Fibroblast of upper back skin (primary cell): ENCODE measurements around the gene APLF.
A peak's percentile ranks its signal among the peaks of the same experiment; 100 is the strongest.
"Not testable (repeated sequence)": the region's sequence is repeated elsewhere in the genome, so short reads cannot be mapped to it uniquely, and the experiment has no call there.

Experiments
- DNase-seq: peaks from one replicate; pipeline ENCODE4 v3.0.0-alpha.2; 2013

The APLF gene

DNA sequence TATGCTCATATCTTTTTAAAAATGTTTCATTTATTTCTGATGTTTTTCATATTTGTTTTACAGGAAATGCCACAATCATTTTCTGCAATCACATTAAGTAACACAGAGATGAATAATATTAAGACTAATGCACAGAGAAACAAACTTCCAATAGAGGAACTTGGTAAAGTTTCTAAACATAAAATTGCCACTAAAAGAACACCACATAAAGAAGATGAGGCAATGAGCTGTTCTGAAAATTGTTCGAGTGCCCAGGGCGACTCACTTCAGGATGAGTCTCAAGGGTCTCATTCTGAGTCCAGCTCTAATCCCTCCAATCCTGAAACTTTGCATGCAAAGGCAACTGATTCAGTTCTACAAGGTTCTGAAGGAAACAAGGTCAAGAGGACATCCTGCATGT, 70.4 kb downstream of the APLF start:
- peak; percentile 60 for DNase-seq

DNA sequence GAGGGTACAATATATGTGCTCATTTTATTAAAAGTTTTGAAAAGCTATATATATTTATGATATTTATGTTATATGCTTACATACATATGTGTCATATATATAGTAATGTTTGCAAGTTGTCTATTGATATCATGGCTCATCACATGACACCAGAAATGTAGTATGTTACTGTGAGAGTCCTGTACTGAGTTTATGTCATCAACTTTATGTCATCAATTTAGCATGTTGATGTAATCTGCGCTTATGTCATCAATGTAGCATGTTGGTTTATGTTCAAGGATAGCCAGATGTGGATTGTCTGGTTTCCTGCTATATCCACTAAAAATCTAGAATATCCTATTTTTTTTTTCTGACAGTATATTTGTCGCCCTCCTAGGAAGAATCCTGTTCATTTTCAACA, 77.4 kb downstream of the APLF start:
- DNase-seq, result no peak

DNA sequence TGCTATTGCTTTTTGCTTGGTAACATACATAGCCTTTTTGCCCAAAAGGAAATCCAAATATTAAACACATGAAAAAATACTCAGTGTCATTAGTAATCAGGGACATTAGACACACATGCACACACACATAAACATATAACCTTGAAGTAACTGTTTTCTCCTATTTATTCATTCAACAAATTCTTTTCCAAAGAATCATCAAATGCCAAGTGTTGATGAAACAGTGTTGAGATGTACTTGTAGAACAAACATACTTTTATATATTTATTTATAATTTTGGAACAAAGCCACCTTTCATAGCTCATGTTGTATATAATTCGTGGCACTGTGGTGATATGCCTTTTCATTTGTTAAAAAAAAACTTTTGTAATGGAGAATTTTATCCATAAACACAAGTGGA, 81.0 kb downstream of the APLF start:
- peak; percentile 3 for DNase-seq

DNA sequence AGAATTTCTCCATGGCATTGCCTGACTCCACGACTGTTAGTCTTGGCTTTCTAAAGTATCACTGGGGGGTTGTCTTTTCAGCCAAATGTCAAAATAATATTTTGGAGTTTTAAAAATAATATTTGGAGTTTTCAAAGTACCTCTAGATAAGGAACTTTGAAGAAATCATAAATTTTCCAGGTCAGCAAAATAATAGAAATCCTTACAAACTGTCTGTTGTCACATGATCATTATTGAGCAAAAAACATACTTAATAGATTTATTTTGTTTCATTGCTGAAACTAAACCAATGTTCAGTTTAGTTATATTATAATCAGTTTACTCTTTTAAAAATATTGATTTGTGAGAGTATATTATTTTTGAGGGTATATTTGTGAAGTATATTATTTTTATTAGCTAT, 85.7 kb downstream of the APLF start:
- no peak for DNase-seq

DNA sequence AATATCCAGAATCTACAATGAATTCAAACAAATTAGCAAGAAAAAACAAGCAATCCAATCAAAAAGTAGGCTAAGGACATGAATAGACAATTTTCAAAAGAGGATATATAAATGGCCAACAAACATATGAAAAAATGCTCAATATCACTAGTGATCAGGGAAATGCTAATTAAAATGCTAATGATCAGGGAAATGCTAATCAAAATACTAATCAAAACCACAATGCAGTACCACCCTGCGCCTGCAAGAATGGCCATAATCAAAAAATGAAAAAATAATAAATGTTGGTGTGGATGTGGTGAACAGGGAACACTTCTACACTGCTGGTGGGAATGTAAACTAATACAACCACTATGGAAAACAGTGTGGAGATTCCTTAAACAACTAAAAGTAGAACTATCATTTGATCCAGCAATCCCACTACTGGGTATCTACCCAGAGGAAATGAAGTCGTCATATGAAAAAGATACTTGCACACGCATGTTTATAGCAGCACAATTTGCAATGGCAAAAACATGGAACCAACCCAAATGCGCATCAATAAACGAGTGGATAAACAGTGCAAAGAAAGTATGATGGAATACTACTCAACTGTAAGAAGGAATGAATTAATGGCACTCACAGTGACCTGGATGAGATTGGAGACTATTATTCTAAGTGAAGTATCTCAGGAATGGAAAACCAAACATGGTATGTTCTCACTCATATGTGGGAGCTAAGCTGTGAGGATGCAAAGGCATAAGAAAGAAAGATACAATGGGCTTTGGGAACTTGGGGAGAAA, 88.2 kb downstream of the APLF start:
- not testable (repeated sequence) for DNase-seq

DNA sequence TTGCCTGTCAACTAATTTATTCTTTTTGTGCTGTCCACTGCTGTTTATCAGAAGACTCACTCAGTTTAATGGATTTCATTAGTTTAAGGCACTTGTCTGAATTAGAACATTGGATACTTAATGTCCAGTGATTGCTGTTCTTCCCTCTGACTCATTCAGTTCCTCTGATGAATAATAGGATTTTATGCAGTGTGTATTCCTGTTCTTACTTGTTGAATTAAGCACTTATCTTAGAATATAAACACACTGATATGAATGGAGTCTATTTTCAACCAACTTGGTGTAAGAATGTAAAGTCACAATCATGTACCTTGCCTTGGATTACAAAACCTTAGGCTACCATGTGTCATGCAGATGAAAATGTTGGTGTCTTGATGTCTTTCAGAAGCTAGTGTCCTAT, 89.0 kb downstream of the APLF start:
- no peak for DNase-seq

DNA sequence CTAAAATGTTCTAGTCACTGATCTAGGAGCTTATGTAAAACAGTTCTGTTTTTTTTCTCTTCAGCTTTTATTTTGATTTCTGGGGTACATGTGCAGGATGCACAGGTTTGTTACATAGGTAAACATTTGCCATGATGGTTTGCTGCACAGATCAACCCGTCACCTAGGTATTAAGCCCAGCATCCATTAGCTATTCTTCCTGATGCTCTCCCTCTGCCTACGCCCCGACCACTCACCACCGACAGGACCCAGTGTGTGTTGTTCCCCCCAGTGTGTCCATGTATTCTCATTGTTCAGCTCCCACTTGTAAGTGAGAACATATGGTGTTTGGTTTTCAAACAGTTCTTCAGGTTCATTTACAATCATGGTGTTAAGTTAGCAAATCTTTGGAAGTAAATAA, 91.2 kb downstream of the APLF start:
- DNase-seq, result no peak

DNA sequence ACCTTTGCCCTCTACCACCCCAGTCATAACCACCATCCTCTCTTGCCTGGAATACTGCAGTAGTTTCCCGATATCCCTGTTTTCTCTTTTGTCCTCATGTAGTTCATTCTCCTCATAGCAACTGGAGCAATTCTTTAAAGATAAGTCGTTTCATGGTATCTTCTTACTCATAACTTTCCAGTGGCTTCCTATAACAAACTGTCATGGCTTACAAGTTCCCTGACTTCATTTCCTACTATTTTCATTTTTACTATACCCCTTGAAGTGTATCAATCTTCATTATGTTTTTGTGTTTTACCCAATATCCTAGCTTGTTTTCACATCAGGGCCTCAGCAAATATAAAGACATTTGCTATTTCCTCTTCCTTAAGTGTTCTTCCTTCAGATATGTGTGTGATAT, 92.3 kb downstream of the APLF start:
- no peak for DNase-seq

DNA sequence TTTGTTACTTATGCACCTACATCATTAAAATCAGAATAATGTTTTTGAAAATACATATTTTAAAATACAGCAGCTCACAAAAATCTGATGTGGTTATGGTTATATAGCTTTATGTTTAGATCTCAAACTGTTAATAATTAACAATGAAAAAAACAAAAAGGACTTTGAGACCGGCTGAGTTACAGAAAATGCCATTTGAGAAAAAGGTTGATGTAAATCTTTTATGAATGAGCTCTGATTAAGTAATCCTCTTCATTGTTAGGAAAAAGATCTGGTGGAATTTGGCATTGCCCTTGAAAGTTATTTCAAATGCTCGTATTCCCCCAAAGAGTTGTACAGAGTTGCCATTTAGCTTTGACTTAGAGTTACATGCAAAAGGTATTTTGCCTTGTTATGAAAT, 93.2 kb downstream of the APLF start:
- DNase-seq, result no peak

DNA sequence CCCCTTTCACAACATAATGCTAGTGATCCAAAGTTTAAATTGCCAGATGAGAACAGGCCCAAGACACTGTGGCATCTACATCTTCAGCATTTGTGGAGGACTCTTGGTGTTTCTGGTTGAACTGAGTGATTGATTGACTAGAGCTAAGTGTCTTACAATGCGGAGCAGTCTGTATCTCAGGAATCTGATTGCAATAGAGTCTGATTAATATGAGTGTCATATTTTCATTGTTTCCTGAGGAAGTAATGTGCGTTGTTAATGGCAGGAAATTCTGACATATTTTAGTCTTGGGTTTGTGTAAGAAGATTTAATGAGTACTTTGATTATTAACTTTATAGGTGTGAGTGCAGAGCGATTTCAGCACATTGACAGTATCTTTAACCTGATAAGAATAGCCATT, 94.0 kb downstream of the APLF start:
- DNase-seq, result no peak

DNA sequence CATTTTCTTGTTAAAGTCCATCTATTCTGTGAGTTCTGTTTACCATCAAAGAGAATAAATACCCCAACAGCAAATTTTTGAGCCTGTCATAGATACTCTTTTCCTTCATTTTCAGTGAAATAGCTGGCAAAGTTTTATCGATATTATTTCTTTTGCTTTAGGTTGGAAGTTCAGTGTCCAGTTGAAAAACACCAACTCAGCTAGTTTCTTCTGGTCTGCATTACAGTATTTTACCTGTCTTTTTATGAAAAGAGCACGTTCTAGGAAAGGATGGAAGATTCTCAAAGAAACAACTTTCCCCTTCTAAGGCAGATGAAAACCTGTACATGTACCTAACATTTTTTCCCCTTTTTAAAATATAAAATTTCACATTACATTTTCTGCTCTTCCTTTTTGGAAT, 95.5 kb downstream of the APLF start:
- no peak for DNase-seq

DNA sequence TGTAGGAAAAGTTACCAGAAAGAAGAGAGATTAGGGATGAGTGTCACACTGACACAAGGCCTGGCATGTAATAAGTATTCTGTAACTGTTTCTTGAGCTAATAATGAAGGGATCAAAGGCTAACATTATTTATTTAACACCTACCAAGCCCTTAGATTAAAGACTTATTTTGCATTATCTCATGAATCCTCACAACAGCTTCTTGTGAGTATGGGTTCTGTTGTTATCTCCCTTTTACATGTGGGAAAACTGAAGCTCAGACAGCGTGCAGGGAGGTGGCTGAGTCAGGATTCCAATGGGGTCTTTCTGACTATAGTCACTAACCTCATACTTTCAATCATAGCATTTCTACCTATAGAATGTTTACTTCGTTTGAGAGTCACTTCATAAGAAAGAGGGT, 97.0 kb downstream of the APLF start:
- DNase-seq, result no peak

DNA sequence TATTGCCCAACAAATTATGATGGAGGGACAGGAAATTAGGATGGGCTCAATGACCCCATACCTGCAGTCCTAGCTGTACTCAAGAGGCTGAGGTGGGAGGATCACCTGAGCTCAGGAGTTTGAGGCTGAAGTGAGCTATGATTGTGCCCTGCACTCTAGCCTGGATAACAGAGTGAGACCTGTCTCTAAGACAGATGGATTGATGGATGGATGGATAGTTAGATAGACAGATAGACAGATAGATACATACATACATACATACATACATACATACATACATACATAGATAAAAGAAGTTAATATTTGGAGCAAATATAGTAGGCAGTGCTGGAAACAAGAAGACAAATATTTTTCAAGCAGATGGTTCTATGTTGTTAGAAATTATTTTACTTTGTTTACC, 97.9 kb downstream of the APLF start:
- no peak for DNase-seq

DNA sequence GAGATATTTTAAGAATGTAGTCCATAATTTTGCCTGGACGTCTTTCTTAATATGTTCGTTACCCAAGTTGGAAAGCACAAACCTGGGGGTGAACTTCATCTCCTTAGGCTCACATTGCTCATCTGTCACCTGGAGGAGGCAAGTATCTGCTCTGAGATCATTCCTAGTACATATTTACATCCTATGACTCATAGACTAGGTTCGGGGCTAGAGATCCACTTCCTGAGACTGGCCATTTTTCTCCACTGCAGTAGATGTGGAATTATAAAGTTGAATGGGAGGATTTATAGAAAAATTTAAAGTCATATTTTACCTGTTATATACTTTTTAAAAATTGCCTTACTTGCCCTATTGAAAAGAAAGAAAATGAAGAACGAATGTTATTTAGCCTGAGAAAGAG, 98.5 kb downstream of the APLF start:
- DNase-seq, result peak; percentile 39

DNA sequence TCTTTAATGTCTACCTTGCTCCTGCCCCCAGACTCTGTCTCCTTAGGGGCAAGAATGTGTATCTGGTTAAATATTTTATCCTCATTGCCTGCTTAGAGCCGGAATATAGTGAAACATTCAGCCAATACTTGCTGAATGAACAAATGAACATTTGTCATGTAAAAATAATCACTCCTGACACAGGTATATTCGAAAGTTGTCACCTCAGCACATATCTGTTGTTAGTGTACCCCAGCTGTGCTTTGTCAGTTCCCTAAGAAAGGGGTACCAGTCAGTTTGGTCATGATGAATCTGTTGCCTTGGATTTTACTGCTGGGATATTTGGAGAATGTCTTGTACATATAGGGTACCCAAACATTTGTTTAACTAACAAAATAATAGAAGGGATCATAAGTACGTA, 99.0 kb downstream of the APLF start:
- DNase-seq, result no peak

DNA sequence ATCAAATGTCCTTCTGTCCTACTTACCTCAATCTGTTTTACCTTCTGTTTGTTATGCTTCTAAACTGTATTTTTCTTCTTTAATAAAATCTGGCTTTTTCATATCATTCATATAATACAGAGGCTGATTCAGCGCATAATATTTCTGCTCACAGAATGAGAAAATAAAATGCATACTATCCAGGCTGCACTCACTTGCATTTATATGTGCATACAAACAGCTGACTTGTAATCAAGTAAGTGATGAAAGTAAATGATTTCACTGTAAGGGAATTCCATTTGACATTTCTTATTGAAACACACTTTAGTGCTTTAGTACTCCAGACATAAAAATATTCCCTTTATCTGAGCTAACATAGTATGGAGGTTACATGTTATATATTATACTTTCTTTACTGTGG, 100.7 kb downstream of the APLF start:
- DNase-seq, result no peak

DNA sequence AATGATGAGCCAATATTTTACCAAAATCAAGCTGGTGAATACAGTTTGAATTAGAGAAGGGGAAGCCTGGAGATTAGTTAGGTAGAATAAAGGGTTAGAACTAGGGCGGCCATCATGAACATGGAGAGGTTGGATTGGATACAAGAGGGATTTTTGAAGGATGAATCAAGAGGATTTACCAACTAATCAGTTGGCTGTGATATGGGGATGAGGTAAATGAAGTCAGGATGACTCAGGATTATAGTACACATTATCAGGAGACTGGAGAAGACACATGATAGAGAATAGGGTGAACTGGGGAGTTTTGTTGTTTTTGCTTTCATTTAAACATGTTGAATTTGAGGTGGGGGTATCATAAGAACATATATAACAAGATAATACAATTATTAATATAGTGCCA, 102.2 kb downstream of the APLF start:
- peak; percentile 19 for DNase-seq

DNA sequence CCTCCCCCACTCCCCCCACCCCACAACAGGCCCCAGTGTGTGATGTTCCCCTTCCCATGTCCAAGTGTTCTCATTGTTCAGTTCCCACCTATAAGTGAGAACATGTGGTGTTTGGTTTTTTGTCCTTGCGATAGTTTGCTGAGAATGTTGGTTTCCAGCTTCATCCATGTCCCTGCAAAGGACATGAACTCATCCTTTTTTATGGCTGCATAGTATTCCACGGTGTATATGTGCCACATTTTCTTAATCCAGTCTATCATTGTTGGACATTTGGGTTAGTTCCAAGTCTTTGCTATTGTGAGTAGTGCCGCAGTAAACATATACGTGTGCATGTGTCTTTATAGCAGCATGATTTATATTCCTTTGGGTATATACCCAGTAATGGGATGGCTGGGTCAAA, 103.0 kb downstream of the APLF start:
- DNase-seq, result not testable (repeated sequence)

DNA sequence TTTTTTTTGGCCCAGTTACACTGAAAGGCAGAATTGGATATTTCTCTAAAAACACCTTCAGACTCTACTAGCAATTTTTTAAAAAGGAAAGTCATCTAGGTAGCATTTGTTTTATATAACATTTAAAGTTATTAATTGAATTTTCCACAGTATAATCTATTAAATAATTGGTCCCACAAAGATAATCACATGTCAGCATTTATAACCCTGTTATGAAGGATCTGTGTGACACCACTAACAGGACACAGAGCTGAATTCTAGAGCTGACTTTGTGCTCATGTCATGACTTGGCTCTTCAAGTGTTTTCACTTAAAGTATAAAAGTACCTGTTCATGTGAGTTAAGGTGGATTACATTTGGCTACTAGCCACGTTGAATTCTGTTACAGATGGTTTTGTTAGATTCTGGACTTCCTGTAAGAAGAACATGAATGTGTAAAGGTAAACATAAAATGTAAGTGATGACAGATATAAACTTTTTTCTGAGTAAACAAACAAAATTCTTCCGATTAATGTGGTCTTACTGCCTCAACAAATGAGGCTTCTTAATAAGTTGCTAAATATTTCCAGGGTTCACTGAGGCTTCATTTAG, 106.9 kb downstream of the APLF start:
- no peak for DNase-seq

DNA sequence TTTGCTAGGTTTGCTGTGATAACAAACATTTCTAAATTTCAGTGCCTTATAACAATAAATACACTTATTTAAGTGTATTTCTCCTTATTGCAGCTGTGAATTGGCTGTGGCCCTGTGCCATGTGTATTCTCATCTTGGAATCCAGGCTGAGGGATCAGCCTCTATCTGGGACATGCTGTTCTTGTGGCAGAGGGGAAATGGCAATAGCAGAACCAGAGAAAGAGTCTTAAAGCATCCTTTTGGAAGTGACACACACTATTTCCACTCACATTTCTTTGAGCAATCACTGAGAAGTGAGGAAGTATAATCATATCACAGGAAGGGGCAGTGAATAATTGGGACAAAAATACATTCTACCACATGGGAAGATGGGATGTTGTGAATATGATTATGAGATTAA, 109.8 kb downstream of the APLF start:
- no peak for DNase-seq

DNA sequence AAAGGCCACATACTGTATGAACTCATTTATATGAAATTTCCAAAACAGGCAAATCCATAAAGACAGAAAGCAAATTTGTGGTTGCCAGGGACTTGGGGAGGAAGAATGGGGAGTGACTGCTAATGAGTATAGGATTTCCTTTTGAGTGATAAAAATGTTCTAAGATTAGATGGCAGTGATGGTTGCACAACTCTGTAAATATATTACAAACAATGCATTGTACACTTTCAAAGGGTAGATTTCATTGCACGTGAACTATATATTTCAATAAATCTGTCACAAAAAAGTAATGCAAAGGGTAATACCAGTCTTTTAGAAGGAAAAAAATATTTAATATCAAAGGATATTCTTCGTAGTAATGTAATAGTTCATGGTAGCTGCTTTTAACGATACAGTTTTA, 112.3 kb downstream of the APLF start:
- no peak for DNase-seq

DNA sequence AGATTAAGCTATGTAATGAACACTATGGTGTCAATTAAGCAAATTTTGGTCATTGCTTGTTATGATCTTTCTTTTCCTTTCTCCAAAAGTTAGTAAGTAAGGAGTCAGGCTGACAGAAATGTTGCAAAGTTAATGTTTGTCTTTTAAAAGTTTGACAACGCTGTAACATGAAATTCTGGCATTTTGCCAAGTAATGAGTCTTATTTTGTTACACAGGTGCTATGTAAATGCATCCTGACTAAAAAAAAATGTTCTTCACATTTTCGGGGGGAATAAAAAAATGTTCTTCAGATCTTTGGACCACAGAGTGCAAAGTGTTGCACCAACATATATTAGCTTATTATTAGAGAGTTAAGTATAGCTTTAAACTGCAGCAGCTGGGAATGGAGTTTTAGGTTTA, 121.2 kb downstream of the APLF start:
- DNase-seq, result no peak

DNA sequence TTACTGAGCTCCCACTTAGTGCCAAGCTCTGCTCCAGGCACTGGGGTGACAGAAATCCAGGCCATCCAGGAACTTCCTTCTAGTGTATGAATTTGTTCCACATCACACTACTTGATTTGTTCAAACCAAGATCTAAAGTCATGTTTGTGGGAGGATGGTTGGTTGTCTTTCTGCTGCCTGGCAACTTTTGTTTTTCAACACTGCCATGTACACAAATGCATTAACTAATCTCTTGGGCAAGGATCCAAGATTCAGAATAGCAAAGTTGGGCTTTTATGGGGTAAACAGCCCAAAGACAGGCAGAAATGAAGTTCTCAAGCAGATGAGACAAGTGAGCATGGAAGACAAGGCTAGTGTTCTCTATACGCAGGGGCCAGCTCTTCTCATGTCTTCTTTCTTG, 122.6 kb downstream of the APLF start:
- no peak for DNase-seq

DNA sequence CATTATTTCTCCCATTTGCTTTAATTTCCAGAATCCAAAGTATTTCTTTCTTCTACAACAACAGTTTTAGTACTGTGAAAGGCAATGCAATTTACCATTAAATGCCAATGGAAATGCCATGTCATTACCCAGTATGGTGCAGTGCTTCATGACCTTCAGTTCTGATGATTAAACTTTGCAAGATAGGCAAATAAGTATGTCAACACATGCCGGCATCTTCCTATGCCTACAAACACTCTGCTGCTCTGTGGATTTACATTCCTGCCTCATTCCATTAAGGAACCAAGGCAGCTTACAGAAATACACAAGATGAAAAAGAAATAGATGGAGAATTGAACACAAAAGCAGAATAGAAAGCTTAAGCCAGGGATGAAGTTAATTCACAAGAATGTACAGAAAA, 123.3 kb downstream of the APLF start:
- no peak for DNase-seq

DNA sequence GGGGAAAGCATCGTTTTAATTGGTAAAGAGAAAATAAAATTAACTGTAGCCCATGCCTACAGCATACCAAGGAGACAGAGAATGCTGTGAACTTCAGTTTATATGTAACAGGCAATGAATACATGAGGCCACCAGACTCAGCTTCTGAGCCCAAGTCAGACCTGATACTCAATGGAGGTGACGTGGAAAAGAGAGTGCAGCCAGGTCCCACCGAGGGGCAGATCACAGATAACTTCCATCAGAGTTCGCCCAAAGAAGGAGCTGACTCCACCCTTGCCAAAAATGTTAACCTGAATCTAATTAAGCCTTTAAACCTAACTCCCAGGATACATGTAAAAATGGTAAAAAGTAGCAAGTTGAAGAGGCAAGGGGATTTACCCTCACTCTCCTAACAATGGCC, 123.8 kb downstream of the APLF start:
- no peak for DNase-seq
